Thyroid gland (tissue), 4 donors: ENCODE data around the gene SDHB. TPM values are rescaled to one million over a fixed set of nuclear protein-coding genes. Genes with fewer than 3 reads are reported as not detected.

ENCODE experiments used
- DNase-seq, 2 donors: peaks; one replicate each; pipeline ENCODE4 v3.0.0-alpha.2; 2019
- H3K27ac ChIP-seq, 3 donors: fragments of 200-600 bp; sonication (generic); 1 replicate in 2 of 3; 2 replicates in 1 of 3; pipeline ENCODE4 v1.5.1; 2016 to 2019; ENCODE audit warnings: mild to moderate bottlenecking in 1 of 3, moderate library complexity in 1 of 3
- H3K27me3 ChIP-seq: fragments of 200-600 bp; sonication (generic); one replicate; pipeline ENCODE4 v1.5.1; 2019
- H3K36me3 ChIP-seq, 2 donors: fragments of 200-600 bp; sonication (generic); one replicate each; pipeline ENCODE4 v1.5.1; 2016 to 2019
- H3K4me1 ChIP-seq, 2 donors: fragments of 200-600 bp; sonication (generic); one replicate each; pipeline ENCODE4 v1.5.1; 2017 to 2019
- H3K4me3 ChIP-seq, 3 donors: fragments of 200-600 bp; sonication (generic); replicated peaks in 1 of 3; 1 replicate in 2 of 3; 2 replicates in 1 of 3; pipeline ENCODE4 v1.5.1; 2016; ENCODE audit warnings: mild to moderate bottlenecking in 1 of 3
- H3K9me3 ChIP-seq: fragments of 200-600 bp; sonication (generic); one replicate; pipeline ENCODE4 v1.5.1; 2017
- CTCF ChIP-seq, 6 experiments: fragments of 200-600 bp in 3 of 6; fragments of 450-650 bp in 3 of 6; sonication (generic) in 3 of 6; IDR thresholded peaks; one replicate each; pipeline ENCODE4 v1.5.1; 2016 to 2019; ENCODE audit warnings: antibody characterized with exemption in 6 of 6, mild to moderate bottlenecking in 2 of 6, inconsistent platforms in 1 of 6, moderate library complexity in 1 of 6
- POLR2A ChIP-seq, 2 donors: fragments of 450-650 bp; IDR thresholded peaks; one replicate each; pipeline ENCODE4 v1.6.1; 2017; ENCODE audit warnings: antibody characterized with exemption in 2 of 2, mild to moderate bottlenecking in 2 of 2, moderate library complexity in 1 of 2
- WGBS, 2 donors: methylation state at CpG; one replicate each; pipeline ENCODE4 v1.1.5; 2017; 5-methylcytosine and 5-hydroxymethylcytosine counted together
- intact Hi-C: fragments of 100-400 bp; cut with DNase I; formaldehyde crosslinking; loops from one replicate; pipeline ENCODE4 v1.15.1; 2023
- total RNA-seq, 4 donors: library from RNA; depleted of rRNA; stranded (reverse); fragments of >200 nt; gene quantifications; one replicate each; pipeline ENCODE4 v1.2.3, GENCODE V29; 2016

The SDHB gene
- total RNA-seq, 4 donors from 2014 or later = 112 to 162 (median 136) TPM

GRCh38 chr1:17020502-17020901 is 33.3 kb downstream of the SDHB start:
- 96 to 100% methylated on average over 2 of the region's 2 CpGs for WGBS, 2 donors
- H3K36me3 ChIP-seq = peaks cover 51 to 57% of the 10 kb centered on the region in 2 donors

GRCh38 chr1:17018849-17019248 is 35.0 kb downstream of the SDHB start:
- H3K4me1 ChIP-seq = no peaks in the 10 kb centered on the region
- no peaks in the 10 kb centered on the region for H3K9me3 ChIP-seq
- TF ChIP-seq POLR2A (IDR thresholded peaks at IDR 0.05) = no peak
- no peak for TF ChIP-seq CTCF (IDR thresholded peaks at IDR 0.05)
- peaks cover 49 to 50% of the 10 kb centered on the region in 2 donors for H3K36me3 ChIP-seq
- H3K27ac ChIP-seq = no peak overlapping the region
- DNase-seq = no peak
- no peak overlapping the region for H3K4me3 ChIP-seq
- intact Hi-C loops = no loop called here
- no peaks in the 10 kb centered on the region for H3K27me3 ChIP-seq
- 32 to 33% methylated on average over 1 of the region's 1 CpG for WGBS, 2 donors

More at GRCh38 chr1:17020502-17020901, 33.3 kb downstream of the SDHB start:
- Histone ChIP-seq H3K4me3 (no peak overlapping the region), H3K9me3 (no peaks in the 10 kb centered on the region), H3K27me3 (no peaks in the 10 kb centered on the region), H3K27ac (no peak overlapping the region), H3K4me1 (no peaks in the 10 kb centered on the region)
- TF ChIP-seq CTCF (IDR thresholded peaks at IDR 0.05) (no peak), POLR2A (IDR thresholded peaks at IDR 0.05) (no peak)
- intact Hi-C loops = no loop called here
- DNase-seq = no peak

GRCh38 chr1:17017435-17017834 is 36.4 kb downstream of the SDHB start:
- TF ChIP-seq POLR2A (IDR thresholded peaks at IDR 0.05) = no peak
- TF ChIP-seq CTCF (IDR thresholded peaks at IDR 0.05) = no peak
- WGBS, 2 donors = 97 to 98% methylated on average over 7 of the region's 7 CpGs
- no peak for DNase-seq
- Histone ChIP-seq H3K9me3 (no peaks in the 10 kb centered on the region), H3K36me3 (peaks cover 36 to 40% of the 10 kb centered on the region in 2 donors), H3K4me1 (peaks cover 0 to 2% of the 10 kb centered on the region in 2 donors), H3K27ac (no peak overlapping the region), H3K27me3 (no peaks in the 10 kb centered on the region), H3K4me3 (no peak overlapping the region)
- intact Hi-C loops = no loop called here

- DNase-seq = no peak
- Histone ChIP-seq H3K9me3 (no peaks in the 10 kb centered on the region), H3K4me3 (no peak overlapping the region), H3K27me3 (no peaks in the 10 kb centered on the region), H3K27ac (no peak overlapping the region), H3K36me3 (peaks cover 25 to 28% of the 10 kb centered on the region in 2 donors), H3K4me1 (peaks cover 0 to 6% of the 10 kb centered on the region in 2 donors)
- WGBS, 2 donors = 54 to 68% methylated on average over 5 of the region's 5 CpGs
- intact Hi-C loops = no loop called here
- TF ChIP-seq CTCF (IDR thresholded peaks at IDR 0.05) (no peak), POLR2A (IDR thresholded peaks at IDR 0.05) (no peak)
Measured at GRCh38 chr1:17016317-17016661, 37.5 kb downstream of the SDHB start.

GRCh38 chr1:17014671-17015567 is 38.9 kb downstream of the SDHB start:
- WGBS, 2 donors = 68 to 73% methylated on average over 10 of the region's 10 CpGs
- no peak overlapping the region for H3K27ac ChIP-seq
- intact Hi-C loops = no loop called here
- peaks cover 11 to 15% of the 10 kb centered on the region in 2 donors for H3K36me3 ChIP-seq
- TF ChIP-seq POLR2A (IDR thresholded peaks at IDR 0.05) = no peak
- TF ChIP-seq CTCF (IDR thresholded peaks at IDR 0.05) = no peak
- no peaks in the 10 kb centered on the region for H3K9me3 ChIP-seq
- no peak for DNase-seq
- peaks cover 10 to 19% of the 10 kb centered on the region in 2 donors for H3K4me1 ChIP-seq
- H3K4me3 ChIP-seq = no peak overlapping the region
- no peaks in the 10 kb centered on the region for H3K27me3 ChIP-seq
